ENCODE results near the gene MAB21L4. TPM values are rescaled to one million over a fixed set of nuclear protein-coding genes. Genes with fewer than 3 reads are reported as not detected.

Gene MAB21L4
- total RNA-seq, 1 experiment from 2014 or later = 0.21 TPM

GRCh38 chr2:240917684-240918257 is 21.8 kb upstream of the MAB21L4 start:
- POLR2A ChIA-PET = no interaction called here
- CTCF ChIA-PET = no interaction called here
- no TSS peak for BruUV-seq (replicated peaks)
- H3K27me3 ChIP-seq (ENCODE audit: control insufficient read depth, insufficient read depth, low read length) = no peaks in the 10 kb centered on the region
- in situ Hi-C loops (cut with HindIII; ENCODE audit: low pct_unique_long_range_greater_than_20kb, low sequenced_read_pairs) = no loop called here
- no peak for ATAC-seq
- H3K4me3 ChIP-seq (ENCODE audit: low read depth in 2 of 2, low read length in 2 of 2) = no peak overlapping the region
- H3K27ac ChIP-seq (ENCODE audit: low read length) = no peak overlapping the region
- H3K4me1 ChIP-seq (ENCODE audit: control insufficient read depth, insufficient read depth, low read length) = peaks cover 73% of the 10 kb centered on the region
- no peaks in the 10 kb centered on the region for H3K9me3 ChIP-seq (ENCODE audit: control insufficient read depth, insufficient read depth, low read depth, low read length)
- H3K36me3 ChIP-seq (ENCODE audit: control insufficient read depth, insufficient read depth, low read length) = no peaks in the 10 kb centered on the region
- intact Hi-C loops (cut with micrococcal nuclease; ENCODE audit: unreplicated experiment) = no loop called here
- TF ChIP-seq SIN3A (IDR thresholded peaks at IDR 0.05; ENCODE audit: borderline replicate concordance, insufficient read depth, low read depth, low read length) (no peak), POLR2AphosphoS5 (IDR thresholded peaks at IDR 0.05; ENCODE audit: low read depth, low read length) (no peak), REST (IDR thresholded peaks at IDR 0.05; ENCODE audit: insufficient read depth in 1 of 2, low read depth in 2 of 2, low read length in 1 of 2) (no peak), TCF7L2 (IDR thresholded peaks at IDR 0.05; ENCODE audit: low read depth, low read length) (no peak), CTCF (IDR thresholded peaks at IDR 0.05) (no peak)
- no peak for DNase-seq (ENCODE audit: low read depth, low spot score)

GRCh38 chr2:240917009-240917683 is 21.2 kb upstream of the MAB21L4 start:
- intact Hi-C loops (cut with micrococcal nuclease; ENCODE audit: unreplicated experiment) (no loop called here), in situ Hi-C loops (cut with HindIII; ENCODE audit: low pct_unique_long_range_greater_than_20kb, low sequenced_read_pairs) (no loop called here)
- CTCF ChIA-PET = no interaction called here
- Histone ChIP-seq H3K27me3 (ENCODE audit: control insufficient read depth, insufficient read depth, low read length) (no peaks in the 10 kb centered on the region), H3K36me3 (ENCODE audit: control insufficient read depth, insufficient read depth, low read length) (no peaks in the 10 kb centered on the region), H3K9me3 (ENCODE audit: control insufficient read depth, insufficient read depth, low read depth, low read length) (no peaks in the 10 kb centered on the region), H3K4me3 (ENCODE audit: low read depth in 2 of 2, low read length in 2 of 2) (no peak overlapping the region), H3K27ac (ENCODE audit: low read length) (no peak overlapping the region), H3K4me1 (ENCODE audit: control insufficient read depth, insufficient read depth, low read length) (peaks cover 67% of the 10 kb centered on the region)
- TF ChIP-seq POLR2AphosphoS5 (IDR thresholded peaks at IDR 0.05; ENCODE audit: low read depth, low read length) = no peak
- TF ChIP-seq CTCF (IDR thresholded peaks at IDR 0.05) = no peak
- TF ChIP-seq TCF7L2 (IDR thresholded peaks at IDR 0.05; ENCODE audit: low read depth, low read length) = no peak
- TF ChIP-seq SIN3A (IDR thresholded peaks at IDR 0.05; ENCODE audit: borderline replicate concordance, insufficient read depth, low read depth, low read length) = no peak
- TF ChIP-seq REST (IDR thresholded peaks at IDR 0.05; ENCODE audit: insufficient read depth in 1 of 2, low read depth in 2 of 2, low read length in 1 of 2) = no peak
- BruUV-seq (replicated peaks) = no TSS peak
- DNase-seq (ENCODE audit: low read depth, low spot score) (no peak), ATAC-seq (no peak)
- POLR2A ChIA-PET = no interaction called here
